ENCODE data around the gene DOCK7.

GRCh38 chr1:62693123-62693522 is 4.9 kb upstream of the DOCK7 start:
- TF ChIP-seq POLR2AphosphoS5 (IDR thresholded peaks at IDR 0.05), result no peak
- no peak for TF ChIP-seq CTCF (IDR thresholded peaks at IDR 0.05)
- no peak for TF ChIP-seq POLR2A (IDR thresholded peaks at IDR 0.05)

Data from breast epithelium (tissue), 3 donors.